BJ (cell line): ENCODE measurements around the gene GRAMD1B. TPM values are rescaled to one million over a fixed set of nuclear protein-coding genes. Genes with fewer than 3 reads are reported as not detected.

ENCODE experiments used
- CTCF ChIA-PET: fragments of 350-600 bp; formaldehyde crosslinking; extraction: SDS; loops from one replicate; lab custom pipeline; 2021; ENCODE audit warnings: antibody characterized with exemption, inconsistent platforms; lab: Yijun Ruan, JAX
- POLR2A ChIA-PET: fragments of 300-600 bp; sonication (Branson Sonifier 250); formaldehyde crosslinking; extraction: SDS; loops from one replicate; lab custom pipeline; 2021; ENCODE audit warnings: antibody characterized with exemption; lab: Charles Lee
- DNase-seq: peaks from one replicate; pipeline ENCODE4 v3.0.0-alpha.2; 2011; ENCODE audit warnings: low read depth
- H3K27me3 ChIP-seq: 2 replicates; pipeline ENCODE4 v1.6.0; 2011; ENCODE audit warnings: low read length; ENCODE audit not compliant: control insufficient read depth, insufficient read depth
- H3K36me3 ChIP-seq: 2 replicates; pipeline ENCODE4 v1.5.1; 2011; ENCODE audit warnings: low read length; ENCODE audit not compliant: control insufficient read depth, insufficient read depth
- H3K4me3 ChIP-seq: 2 replicates; pipeline ENCODE4 v1.5.1; 2011; ENCODE audit warnings: low read depth, mild to moderate bottlenecking, control low read depth, low read length
- polyA plus RNA-seq: library from polyadenylated mRNA; depleted of rRNA; stranded (reverse); fragments of >200 nt; gene quantifications from 2 replicates; pipeline ENCODE4 v1.2.3, GENCODE V29; 2011
- TF ChIP-seq, protein P1 (sequence below): IDR thresholded peaks from 2 replicates; pipeline ENCODE4 v1.5.1; 2011; ENCODE audit warnings: low read depth, mild to moderate bottlenecking, control low read depth, inconsistent platforms, low read length, moderate library complexity; ENCODE audit not compliant: insufficient read depth

The GRAMD1B gene
- polyA plus RNA-seq, 1 experiment = 11.7 TPM

DNA sequence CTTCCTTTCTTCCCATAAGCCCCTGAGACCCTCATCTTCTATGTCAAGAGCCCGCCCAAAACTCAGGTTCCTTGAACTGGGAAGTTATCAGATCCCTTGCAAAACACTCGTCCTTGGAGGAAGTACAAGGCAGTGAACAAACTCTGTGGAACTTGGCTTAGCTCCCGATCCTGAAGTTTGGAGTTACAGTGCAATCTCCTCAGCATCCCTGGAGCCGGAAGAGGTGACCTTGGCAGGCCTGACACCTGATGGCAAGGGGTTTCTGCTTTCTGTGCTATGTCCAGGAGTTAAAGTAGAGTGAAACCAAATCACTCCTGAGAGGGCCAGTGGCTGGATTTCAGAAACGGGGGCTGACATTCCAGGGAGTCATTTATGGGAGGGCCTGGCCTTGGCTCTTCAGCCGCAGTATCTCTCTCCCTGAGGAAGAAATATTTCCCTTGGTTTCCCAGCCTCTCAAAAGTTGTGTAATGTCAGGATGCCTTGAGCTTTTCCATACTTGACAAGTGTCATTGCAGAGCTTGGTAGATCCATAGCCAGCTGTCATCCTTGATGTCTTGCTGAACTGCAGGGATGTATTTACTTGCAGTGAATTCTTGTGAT is 1.9 kb upstream of the GRAMD1B start:
- TF ChIP-seq, protein P1, sequence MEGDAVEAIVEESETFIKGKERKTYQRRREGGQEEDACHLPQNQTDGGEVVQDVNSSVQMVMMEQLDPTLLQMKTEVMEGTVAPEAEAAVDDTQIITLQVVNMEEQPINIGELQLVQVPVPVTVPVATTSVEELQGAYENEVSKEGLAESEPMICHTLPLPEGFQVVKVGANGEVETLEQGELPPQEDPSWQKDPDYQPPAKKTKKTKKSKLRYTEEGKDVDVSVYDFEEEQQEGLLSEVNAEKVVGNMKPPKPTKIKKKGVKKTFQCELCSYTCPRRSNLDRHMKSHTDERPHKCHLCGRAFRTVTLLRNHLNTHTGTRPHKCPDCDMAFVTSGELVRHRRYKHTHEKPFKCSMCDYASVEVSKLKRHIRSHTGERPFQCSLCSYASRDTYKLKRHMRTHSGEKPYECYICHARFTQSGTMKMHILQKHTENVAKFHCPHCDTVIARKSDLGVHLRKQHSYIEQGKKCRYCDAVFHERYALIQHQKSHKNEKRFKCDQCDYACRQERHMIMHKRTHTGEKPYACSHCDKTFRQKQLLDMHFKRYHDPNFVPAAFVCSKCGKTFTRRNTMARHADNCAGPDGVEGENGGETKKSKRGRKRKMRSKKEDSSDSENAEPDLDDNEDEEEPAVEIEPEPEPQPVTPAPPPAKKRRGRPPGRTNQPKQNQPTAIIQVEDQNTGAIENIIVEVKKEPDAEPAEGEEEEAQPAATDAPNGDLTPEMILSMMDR = no peak
- Histone ChIP-seq H3K36me3 (no peaks in the 10 kb centered on the region), H3K4me3 (no peak overlapping the region), H3K27me3 (peaks cover 2% of the 10 kb centered on the region)
- ChIA-PET POLR2A (no interaction called here), CTCF (interaction anchor here (0.8 to 2.7 kb wide), 5 partner anchors 15 to 50 kb away, joined by 3 to 7 read pairs (median 4); no protein-coding TSS in a partner anchor)
- DNase-seq = no peak

DNA sequence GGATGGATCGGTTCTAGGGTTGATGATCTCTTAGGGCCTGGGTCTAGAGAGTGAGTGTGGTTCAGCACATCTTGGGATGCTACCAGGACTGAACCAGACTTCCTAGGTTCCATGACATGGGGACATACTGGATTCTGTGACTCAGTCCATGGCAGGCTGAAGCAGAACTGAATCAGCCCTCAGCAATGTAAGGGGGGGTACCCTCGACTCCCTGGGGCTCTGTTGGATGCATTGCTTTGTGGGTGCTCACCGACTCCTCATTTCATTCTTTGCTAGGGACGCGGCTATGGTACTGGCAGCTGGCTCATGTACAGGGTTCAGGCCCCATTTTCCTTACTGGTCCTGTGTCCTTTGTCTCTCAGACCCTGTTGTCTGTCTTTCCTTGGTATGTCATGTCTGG is 733 bp upstream of the GRAMD1B start:
- Histone ChIP-seq H3K36me3 (no peaks in the 10 kb centered on the region), H3K4me3 (peak overlapping the region; percentile 82; the same call in 1 of the 2 replicates), H3K27me3 (no peaks in the 10 kb centered on the region; the same call in 1 of the 2 replicates)
- CTCF ChIA-PET = interaction anchor here (1.6 kb wide), 1 partner anchor 22 kb away, joined by 7 read pairs; no protein-coding TSS in a partner anchor
- TF ChIP-seq, protein P1 = no peak
- POLR2A ChIA-PET = no interaction called here
- peak; percentile 63 for DNase-seq

DNA sequence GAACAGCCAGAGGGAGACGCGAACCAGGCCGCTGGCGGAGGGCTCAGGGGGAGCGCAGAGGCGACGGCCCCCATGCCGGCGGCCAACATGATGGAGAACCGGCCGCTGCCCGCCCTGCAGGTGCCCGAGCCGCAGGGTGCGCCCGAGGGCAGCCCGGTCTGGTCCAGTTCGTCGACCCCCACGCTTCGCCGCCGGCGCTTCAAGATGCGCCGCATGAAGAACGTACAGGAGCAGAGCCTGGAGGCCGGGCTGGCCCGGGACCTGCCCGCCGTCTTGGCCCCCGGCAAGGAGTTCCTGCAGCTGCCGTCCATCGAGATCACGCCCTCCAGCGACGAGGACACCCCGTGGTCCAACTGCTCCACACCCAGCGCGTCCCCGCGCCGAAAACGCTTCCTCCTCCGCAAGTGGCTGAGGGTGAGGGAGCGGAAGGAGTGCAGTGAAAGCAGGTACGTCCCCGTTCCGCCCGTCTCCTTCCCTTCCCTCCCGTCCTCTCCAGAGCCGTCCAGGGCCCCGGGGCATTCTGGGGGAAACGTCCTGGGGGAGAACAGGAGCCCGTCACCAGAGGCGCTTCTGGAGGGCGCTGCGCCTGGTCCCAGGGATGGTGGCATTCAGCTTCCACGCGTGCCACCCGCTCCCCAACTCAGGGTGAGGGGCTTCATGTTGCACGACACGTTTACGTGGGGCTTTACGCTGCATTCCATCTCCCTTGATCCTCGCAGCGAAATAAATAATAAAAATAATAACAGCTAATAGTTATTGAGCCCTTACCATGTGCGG is 840 bp downstream of the GRAMD1B start:
- Histone ChIP-seq H3K36me3 (no peaks in the 10 kb centered on the region), H3K27me3 (no peaks in the 10 kb centered on the region), H3K4me3 (peak overlapping the region; percentile 82)
- POLR2A ChIA-PET = no interaction called here
- CTCF ChIA-PET = interaction anchor here (0.6 to 1.3 kb wide), 5 partner anchors 8 to 44 kb away, joined by 3 read pairs; no protein-coding TSS in a partner anchor
- DNase-seq = no peak
- TF ChIP-seq, protein P1 = no peak

DNA sequence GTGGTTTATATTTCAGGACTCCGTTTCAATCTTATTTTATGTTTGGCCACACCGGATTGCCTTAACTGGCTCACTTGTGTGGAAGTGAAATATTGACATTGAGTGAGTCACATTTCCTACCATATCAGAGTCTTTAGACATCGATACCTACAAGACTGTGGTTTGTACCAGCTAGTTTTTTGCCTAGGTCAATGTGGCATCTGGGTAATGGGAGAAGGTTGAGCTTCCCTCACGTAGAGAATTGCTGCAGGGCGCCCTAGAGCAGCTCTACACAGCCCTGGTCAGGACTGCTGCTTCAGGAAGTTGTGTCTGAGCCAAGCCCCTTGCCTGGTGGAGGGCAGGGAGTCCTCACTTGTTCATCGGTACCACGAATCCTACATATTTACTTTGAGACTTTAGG is 1.6 kb downstream of the GRAMD1B start:
- ChIA-PET POLR2A (no interaction called here), CTCF (interaction anchor here (0.6 to 1.3 kb wide), 4 partner anchors 38 to 112 kb away, joined by 3 read pairs; no protein-coding TSS in a partner anchor)
- Histone ChIP-seq H3K36me3 (no peaks in the 10 kb centered on the region), H3K4me3 (peak overlapping the region; percentile 82), H3K27me3 (no peaks in the 10 kb centered on the region)
- TF ChIP-seq, protein P1 = no peak
- DNase-seq = no peak

DNA sequence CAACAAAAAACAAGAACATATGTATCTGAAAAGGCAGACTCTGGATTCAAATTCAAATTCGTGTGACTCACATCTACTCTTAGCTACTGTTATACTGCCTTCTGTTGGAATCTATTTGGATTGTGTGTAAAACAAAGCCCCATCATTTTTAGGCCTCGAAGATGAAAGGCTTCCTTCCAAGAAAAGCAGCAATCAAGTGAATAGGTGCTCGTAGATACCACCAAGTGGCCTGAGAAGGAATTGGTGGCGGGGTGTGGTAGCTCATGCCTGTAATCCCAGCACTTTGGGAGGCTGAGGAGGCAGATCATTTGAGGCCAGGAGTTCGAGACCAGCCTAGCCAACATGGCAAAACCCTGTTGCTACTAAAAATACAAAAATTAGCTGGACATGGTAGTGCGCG is 4.2 kb downstream of the GRAMD1B start:
- H3K27me3 ChIP-seq = no peaks in the 10 kb centered on the region
- H3K36me3 ChIP-seq = no peaks in the 10 kb centered on the region
- DNase-seq = no peak
- TF ChIP-seq, protein P1 = peak; percentile 35
- no peak overlapping the region for H3K4me3 ChIP-seq
- POLR2A ChIA-PET = no interaction called here
- CTCF ChIA-PET = interaction anchor here (0.6 to 3.5 kb wide), 4 partner anchors 27 to 334 kb away, joined by 3 to 13 read pairs (median 4); no protein-coding TSS in a partner anchor
